ENCODE measurements around the gene IL17B. TPM values are rescaled to one million over a fixed set of nuclear protein-coding genes. Genes with fewer than 3 reads are reported as not detected.

Gene IL17B
- total RNA-seq, 1 donor from 2014 or later = not detected

GRCh38 chr5:149413477-149414210 lies 34.6 kb upstream of the IL17B start:
- Mint-ChIP-seq H3K9me3 (no peaks in the 10 kb centered on the region), H3K36me3 (ENCODE audit: low read depth) (no peaks in the 10 kb centered on the region), H3K27ac (ENCODE audit: unreplicated experiment) (no peak overlapping the region), H3K27me3 (ENCODE audit: low read depth) (no peaks in the 10 kb centered on the region), H3K4me3 (no peak overlapping the region), H3K4me1 (peaks cover 16% of the 10 kb centered on the region)
- no peak for DNase-seq (ENCODE audit: low read depth, low spot score)
- TF ChIP-seq CTCF (conservative IDR thresholded peaks at IDR 0.05) = no peak

- no peak for DNase-seq (ENCODE audit: low read depth, low spot score)
- Mint-ChIP-seq H3K27me3 (ENCODE audit: low read depth) (no peaks in the 10 kb centered on the region), H3K36me3 (ENCODE audit: low read depth) (no peaks in the 10 kb centered on the region), H3K27ac (ENCODE audit: unreplicated experiment) (no peak overlapping the region), H3K4me3 (no peak overlapping the region), H3K4me1 (peaks cover 11% of the 10 kb centered on the region), H3K9me3 (no peaks in the 10 kb centered on the region)
- no peak for TF ChIP-seq CTCF (conservative IDR thresholded peaks at IDR 0.05)
Measured at GRCh38 chr5:149412783-149413476, 33.8 kb upstream of the IL17B start.

- peaks cover 6% of the 10 kb centered on the region for H3K4me1 Mint-ChIP-seq
- TF ChIP-seq CTCF (conservative IDR thresholded peaks at IDR 0.05) = no peak
- no peaks in the 10 kb centered on the region for H3K36me3 Mint-ChIP-seq (ENCODE audit: low read depth)
- H3K27ac Mint-ChIP-seq (ENCODE audit: unreplicated experiment) = no peak overlapping the region
- no peaks in the 10 kb centered on the region for H3K27me3 Mint-ChIP-seq (ENCODE audit: low read depth)
- no peaks in the 10 kb centered on the region for H3K9me3 Mint-ChIP-seq
- no peak for DNase-seq (ENCODE audit: low read depth, low spot score)
- H3K4me3 Mint-ChIP-seq = no peak overlapping the region
Measured at GRCh38 chr5:149411738-149412519, 32.8 kb upstream of the IL17B start.

GRCh38 chr5:149410721-149411432 lies 31.8 kb upstream of the IL17B start:
- no peak for TF ChIP-seq CTCF (conservative IDR thresholded peaks at IDR 0.05)
- no peak overlapping the region for H3K4me3 Mint-ChIP-seq
- no peaks in the 10 kb centered on the region for H3K36me3 Mint-ChIP-seq (ENCODE audit: low read depth)
- no peak overlapping the region for H3K27ac Mint-ChIP-seq (ENCODE audit: unreplicated experiment)
- H3K9me3 Mint-ChIP-seq = no peaks in the 10 kb centered on the region
- peaks cover 12% of the 10 kb centered on the region for H3K4me1 Mint-ChIP-seq
- H3K27me3 Mint-ChIP-seq (ENCODE audit: low read depth) = no peaks in the 10 kb centered on the region
- DNase-seq (ENCODE audit: low read depth, low spot score) = no peak

GRCh38 chr5:149410071-149410470 lies 31.0 kb upstream of the IL17B start:
- Mint-ChIP-seq H3K4me1 (peaks cover 17% of the 10 kb centered on the region), H3K36me3 (ENCODE audit: low read depth) (no peaks in the 10 kb centered on the region), H3K27me3 (ENCODE audit: low read depth) (no peaks in the 10 kb centered on the region), H3K27ac (ENCODE audit: unreplicated experiment) (peak overlapping the region; percentile 68), H3K9me3 (no peaks in the 10 kb centered on the region), H3K4me3 (no peak overlapping the region)
- no peak for DNase-seq (ENCODE audit: low read depth, low spot score)
- TF ChIP-seq CTCF (conservative IDR thresholded peaks at IDR 0.05) = no peak

All from neural crest cell (in vitro differentiated cells).